Heart left ventricle (tissue), 13 donors: ENCODE results near the gene ADGRG2.

Experiments used
- CTCF ChIP-seq, 12 donors: fragments of 200-600 bp; sonication (generic) in 4 of 12; IDR thresholded peaks; one replicate each; pipeline versions ENCODE4 v1.5.0 to v1.8.0; 2018 to 2022; ENCODE audit warnings: antibody characterized with exemption in 12 of 12, mild to moderate bottlenecking in 5 of 12
- POLR2A ChIP-seq, 2 donors: fragments of 450-650 bp; IDR thresholded peaks; one replicate each; pipeline ENCODE4 v1.6.1; 2017; ENCODE audit warnings: antibody characterized with exemption in 2 of 2, mild to moderate bottlenecking in 2 of 2, moderate library complexity in 2 of 2
- donor health status: ischemic (EF 13 %, LVEDD 7.1; RV severe dilation, severe dysfunction).
- donor health status: DM: no; HTN: yes; CAD: no.
- donor health status: DM: no; HTN: no; CAD: no.
- donor health status: ischemic (EF 25% LVEDD 6.9; RV normal size, moderate dysfunction).
- donor health status: ischemic (EF 25% LVEDD 5.7; RV mildly dilated, moderate dysfunction).
- donor health status: ischemic (EF 35%, LVEDD 5.7; RV mildly dilated, moderate dysfunction).
- donor health status: nonischemic (EF 11% LVEDD 7.7; RV severe dilation, severe dysfunction).
- donor health status: DM: yes; HTN: yes; CAD: no.
- donor health status: PGD.
- donor health status: ischemic (EF 29% LVEDD 5.4; RV normal size, mild dysfunction).
- donor health status: nonischemic (EF 23%, LVEDD 6.1; RV moderate dilation, normal function).

GRCh38 chrX:19059067-19059466 is 63.2 kb downstream of the ADGRG2 start:
- TF ChIP-seq CTCF (IDR thresholded peaks at IDR 0.05) (no peak), POLR2A (IDR thresholded peaks at IDR 0.05) (no peak)
